Activated T-helper 17 cell treated with anti-CD3 and anti-CD28 coated beads, Interleukin-2, amount 50 U/mL, for 72 hours (primary cell): ENCODE data around the gene BUB1B. TPM values are rescaled to one million over a fixed set of nuclear protein-coding genes. Genes with fewer than 3 reads are reported as not detected.

Experiments
- total RNA-seq, 2 donors: library from RNA; stranded (reverse); gene quantifications; one replicate each; pipeline ENCODE4 v1.2.3, GENCODE V29; 2022

BUB1B gene
- total RNA-seq, 2 donors from 2014 or later: 85.7 to 99.5 TPM

Other genes starting within 250 kb of the BUB1B start
- under 1 TPM; 0.09 to 0.24 TPM for gene GPR176, start 240.8 kb upstream of the BUB1B start, total RNA-seq
- gene EIF2AK4, start 227.0 kb upstream of the BUB1B start, total RNA-seq: 10 to 100 TPM; 25.9 to 34.1 TPM
- gene SRP14, start 121.9 kb upstream of the BUB1B start, total RNA-seq: 100 to 1,000 TPM; 121 to 140 TPM
- 10 to 100 TPM in 1 of 2 donors, 1 to 10 TPM in 1; 3.2 to 19.3 TPM for gene BMF, start 52.2 kb upstream of the BUB1B start, total RNA-seq
- 1 to 10 TPM in 1 of 2 donors, under 1 TPM in 1; 0.42 to 1.4 TPM for gene PAK6, start 78.0 kb downstream of the BUB1B start, total RNA-seq
- not detected for gene ANKRD63, start 122.0 kb downstream of the BUB1B start, total RNA-seq
- 100 to 1,000 TPM; 111 to 116 TPM for gene PLCB2, start 146.9 kb downstream of the BUB1B start, total RNA-seq
- gene INAFM2, start 162.6 kb downstream of the BUB1B start, total RNA-seq: 10 to 100 TPM; 10.8 to 11.0 TPM
- gene CCDC9B, start 179.9 kb downstream of the BUB1B start, total RNA-seq: 1 to 10 TPM in 1 of 2 donors, under 1 TPM in 1; 0.78 to 2.7 TPM
- gene PHGR1, start 190.0 kb downstream of the BUB1B start, total RNA-seq: not detected
- 1 to 10 TPM in 1 of 2 donors, under 1 TPM in 1; 0.11 to 1.6 TPM for gene DISP2, start 197.2 kb downstream of the BUB1B start, total RNA-seq
- gene KNSTRN, start 221.7 kb downstream of the BUB1B start, total RNA-seq: 10 to 100 TPM; 48.5 to 65.9 TPM
- 10 to 100 TPM; 48.8 to 57.9 TPM for gene IVD, start 244.7 kb downstream of the BUB1B start, total RNA-seq